ENCODE data around the gene MYOM3. TPM values are rescaled to one million over a fixed set of nuclear protein-coding genes. Genes with fewer than 3 reads are reported as not detected.

MYOM3 gene
- total RNA-seq, 4 donors from 2014 or later: 1.5 to 1.9 (median 1.7) TPM

GRCh38 chr1:24095140-24095859, 16.6 kb downstream of the MYOM3 start:
- DNase-seq (ENCODE audit: low spot score in 2 of 2): no peak
- intact Hi-C loops (cut with DNase I; ENCODE audit: low total_unique reads): no loop called here
- 70 to 79% methylated on average over 14 of the region's 14 CpGs for WGBS, 2 donors
- no peak overlapping the region for H3K4me3 ChIP-seq (ENCODE audit: low read depth, poor library complexity, severe bottlenecking)
- TF ChIP-seq POLR2A (IDR thresholded peaks at IDR 0.05): no peak
- TF ChIP-seq, protein P1, sequence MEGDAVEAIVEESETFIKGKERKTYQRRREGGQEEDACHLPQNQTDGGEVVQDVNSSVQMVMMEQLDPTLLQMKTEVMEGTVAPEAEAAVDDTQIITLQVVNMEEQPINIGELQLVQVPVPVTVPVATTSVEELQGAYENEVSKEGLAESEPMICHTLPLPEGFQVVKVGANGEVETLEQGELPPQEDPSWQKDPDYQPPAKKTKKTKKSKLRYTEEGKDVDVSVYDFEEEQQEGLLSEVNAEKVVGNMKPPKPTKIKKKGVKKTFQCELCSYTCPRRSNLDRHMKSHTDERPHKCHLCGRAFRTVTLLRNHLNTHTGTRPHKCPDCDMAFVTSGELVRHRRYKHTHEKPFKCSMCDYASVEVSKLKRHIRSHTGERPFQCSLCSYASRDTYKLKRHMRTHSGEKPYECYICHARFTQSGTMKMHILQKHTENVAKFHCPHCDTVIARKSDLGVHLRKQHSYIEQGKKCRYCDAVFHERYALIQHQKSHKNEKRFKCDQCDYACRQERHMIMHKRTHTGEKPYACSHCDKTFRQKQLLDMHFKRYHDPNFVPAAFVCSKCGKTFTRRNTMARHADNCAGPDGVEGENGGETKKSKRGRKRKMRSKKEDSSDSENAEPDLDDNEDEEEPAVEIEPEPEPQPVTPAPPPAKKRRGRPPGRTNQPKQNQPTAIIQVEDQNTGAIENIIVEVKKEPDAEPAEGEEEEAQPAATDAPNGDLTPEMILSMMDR (IDR thresholded peaks at IDR 0.05): no peak

GRCh38 chr1:24094554-24094953, 17.4 kb downstream of the MYOM3 start:
- TF ChIP-seq, protein P1 (IDR thresholded peaks at IDR 0.05): no peak
- no peak for TF ChIP-seq POLR2A (IDR thresholded peaks at IDR 0.05)
- 89 to 93% methylated on average over 5 of the region's 5 CpGs for WGBS, 2 donors
- no peak for DNase-seq (ENCODE audit: low spot score in 2 of 2)
- intact Hi-C loops (cut with DNase I; ENCODE audit: low total_unique reads): no loop called here
- no peak overlapping the region for H3K4me3 ChIP-seq (ENCODE audit: low read depth, poor library complexity, severe bottlenecking)

DNA sequence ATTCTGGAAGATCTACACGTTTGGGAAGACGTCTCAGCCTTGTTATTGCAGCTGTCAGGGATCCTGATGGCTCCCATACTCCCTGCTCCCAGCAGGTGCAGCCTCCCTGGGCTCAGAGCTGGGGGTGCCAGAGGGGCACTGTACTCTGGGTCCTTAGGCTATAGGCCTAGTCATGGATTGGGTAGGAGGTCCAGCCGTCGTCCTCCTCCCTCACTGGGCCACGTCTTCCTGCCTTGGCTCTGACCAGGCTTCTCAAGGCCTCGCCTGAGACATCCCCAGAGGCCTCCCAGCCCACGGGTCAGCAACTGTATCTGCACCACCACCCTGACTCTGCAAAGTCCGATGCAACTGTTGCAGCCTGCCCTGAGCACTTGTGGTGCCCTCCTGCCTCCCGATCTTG, 18.2 kb downstream of the MYOM3 start:
- no peak for TF ChIP-seq POLR2A (IDR thresholded peaks at IDR 0.05)
- TF ChIP-seq, protein P1 (IDR thresholded peaks at IDR 0.05): no peak

DNA sequence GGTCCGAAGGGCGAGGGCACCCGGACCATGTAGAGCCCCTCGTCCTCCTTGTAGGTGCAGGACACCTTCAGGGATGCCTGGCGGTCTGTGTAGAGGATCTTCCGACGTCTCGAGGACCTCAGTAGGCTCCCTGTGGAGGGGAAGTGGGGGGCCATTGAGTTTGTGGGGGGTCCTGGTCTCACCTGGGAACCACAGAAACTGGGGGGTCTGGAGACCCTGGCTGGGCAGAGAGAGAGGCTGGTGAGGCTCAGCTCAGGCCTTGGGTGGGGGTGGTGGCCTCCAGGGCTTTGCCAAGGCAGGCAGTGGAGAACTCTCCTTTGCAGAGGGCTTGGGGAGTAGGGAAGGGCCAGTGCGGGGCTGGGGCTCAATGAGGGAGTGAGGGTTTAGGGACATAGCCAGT, 19.0 kb downstream of the MYOM3 start:
- DNase-seq (ENCODE audit: low spot score in 2 of 2): no peak
- 95 to 98% methylated on average over 8 to 9 of the region's 9 CpGs for WGBS, 2 donors
- no peak overlapping the region for H3K4me3 ChIP-seq (ENCODE audit: low read depth, poor library complexity, severe bottlenecking)
- intact Hi-C loops (cut with DNase I; ENCODE audit: low total_unique reads): no loop called here
- no peak for TF ChIP-seq POLR2A (IDR thresholded peaks at IDR 0.05)
- TF ChIP-seq, protein P1 (IDR thresholded peaks at IDR 0.05): no peak

More for the DNA sequence above, 18.2 kb downstream of the MYOM3 start:
- 79 to 85% methylated on average over 9 of the region's 9 CpGs for WGBS, 2 donors
- H3K4me3 ChIP-seq (ENCODE audit: low read depth, poor library complexity, severe bottlenecking): no peak overlapping the region
- DNase-seq (ENCODE audit: low spot score in 2 of 2): no peak
- intact Hi-C loops (cut with DNase I; ENCODE audit: low total_unique reads): no loop called here

GRCh38 chr1:24091971-24092482, 19.9 kb downstream of the MYOM3 start:
- H3K4me3 ChIP-seq (ENCODE audit: low read depth, poor library complexity, severe bottlenecking): no peak overlapping the region
- intact Hi-C loops (cut with DNase I; ENCODE audit: low total_unique reads): no loop called here
- DNase-seq (ENCODE audit: low spot score in 2 of 2): no peak
- WGBS, 2 donors: 76 to 89% methylated on average over 7 to 13 of the region's 13 CpGs
- TF ChIP-seq, protein P1 (IDR thresholded peaks at IDR 0.05): no peak
- TF ChIP-seq POLR2A (IDR thresholded peaks at IDR 0.05): no peak
